GM21576 (cell line): ENCODE data around the gene HELZ2.
"Not testable (repeated sequence)": the region's sequence is repeated elsewhere in the genome, so short reads cannot be mapped to it uniquely, and the experiment has no call there.

Source experiments
- ATAC-seq: cut with Tn5 transposase; IDR thresholded peaks from one replicate; pipeline ENCODE4 v1.9.1; 2021; ENCODE audit warnings: mild to moderate bottlenecking, moderate library complexity; ENCODE audit not compliant: unreplicated experiment

The HELZ2 gene, protein sequence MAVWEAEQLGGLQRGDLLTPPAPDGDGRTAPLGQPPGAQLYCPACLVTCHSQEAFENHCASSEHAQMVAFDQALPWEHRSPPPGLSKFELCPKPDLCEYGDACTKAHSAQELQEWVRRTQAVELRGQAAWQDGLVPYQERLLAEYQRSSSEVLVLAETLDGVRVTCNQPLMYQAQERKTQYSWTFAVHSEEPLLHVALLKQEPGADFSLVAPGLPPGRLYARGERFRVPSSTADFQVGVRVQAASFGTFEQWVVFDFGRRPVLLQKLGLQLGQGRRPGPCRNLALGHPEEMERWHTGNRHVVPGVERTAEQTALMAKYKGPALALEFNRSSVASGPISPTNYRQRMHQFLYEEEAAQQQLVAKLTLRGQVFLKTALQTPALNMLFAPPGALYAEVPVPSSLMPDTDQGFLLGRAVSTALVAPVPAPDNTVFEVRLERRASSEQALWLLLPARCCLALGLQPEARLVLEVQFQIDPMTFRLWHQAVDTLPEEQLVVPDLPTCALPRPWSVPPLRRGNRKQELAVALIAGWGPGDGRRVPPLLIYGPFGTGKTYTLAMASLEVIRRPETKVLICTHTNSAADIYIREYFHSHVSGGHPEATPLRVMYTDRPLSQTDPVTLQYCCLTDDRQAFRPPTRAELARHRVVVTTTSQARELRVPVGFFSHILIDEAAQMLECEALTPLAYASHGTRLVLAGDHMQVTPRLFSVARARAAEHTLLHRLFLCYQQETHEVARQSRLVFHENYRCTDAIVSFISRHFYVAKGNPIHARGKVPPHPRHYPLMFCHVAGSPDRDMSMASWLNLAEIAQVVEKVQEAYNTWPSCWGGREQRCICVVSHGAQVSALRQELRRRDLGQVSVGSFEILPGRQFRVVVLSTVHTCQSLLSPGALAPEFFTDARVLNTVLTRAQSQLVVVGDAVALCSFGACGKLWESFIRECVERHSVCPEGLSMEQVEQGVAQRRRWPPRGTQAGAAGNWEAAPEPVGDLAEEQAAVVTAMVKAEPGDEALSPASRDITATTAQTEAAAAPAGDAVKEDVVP (N-terminal part only)

DNA sequence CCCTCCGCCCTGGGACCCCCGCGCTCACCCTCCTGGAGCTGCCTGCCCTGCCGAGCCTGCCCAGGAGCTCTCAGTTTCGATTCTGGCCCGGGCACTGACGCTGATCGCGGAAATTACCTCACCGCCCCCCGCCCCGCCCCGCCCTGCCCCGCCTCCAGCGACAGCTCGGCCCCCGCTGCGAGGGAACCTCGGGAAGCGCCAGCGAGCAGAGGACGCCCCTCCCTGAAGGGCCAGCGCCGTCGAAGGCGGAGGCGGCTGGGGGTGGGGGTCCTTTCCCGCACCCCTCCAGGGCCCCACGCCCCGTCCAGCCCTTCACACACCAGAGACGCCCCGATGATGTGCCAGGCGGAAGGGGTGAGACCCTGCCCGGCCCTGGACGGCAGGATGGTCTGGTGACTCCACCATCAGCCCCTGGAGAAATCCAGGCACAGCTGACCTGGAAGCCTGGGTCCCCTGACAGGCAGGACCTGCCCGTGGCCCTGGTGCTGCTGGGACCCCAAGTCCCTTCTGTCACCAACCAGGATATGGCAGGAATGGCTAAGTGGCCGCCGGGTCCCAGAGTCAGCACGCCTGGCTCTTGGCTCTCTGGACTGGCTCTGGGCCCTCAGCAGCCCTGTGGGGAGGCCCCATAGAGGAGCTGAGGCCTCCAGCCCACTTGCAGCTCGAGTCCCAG lies at the start of gene HELZ2:
HELZ2 (minus strand) TSS at position 84 of the 673 bp plus-strand sequence. CDS start 1,854 bp downstream, outside the sequence.
- ATAC-seq: no peak

DNA sequence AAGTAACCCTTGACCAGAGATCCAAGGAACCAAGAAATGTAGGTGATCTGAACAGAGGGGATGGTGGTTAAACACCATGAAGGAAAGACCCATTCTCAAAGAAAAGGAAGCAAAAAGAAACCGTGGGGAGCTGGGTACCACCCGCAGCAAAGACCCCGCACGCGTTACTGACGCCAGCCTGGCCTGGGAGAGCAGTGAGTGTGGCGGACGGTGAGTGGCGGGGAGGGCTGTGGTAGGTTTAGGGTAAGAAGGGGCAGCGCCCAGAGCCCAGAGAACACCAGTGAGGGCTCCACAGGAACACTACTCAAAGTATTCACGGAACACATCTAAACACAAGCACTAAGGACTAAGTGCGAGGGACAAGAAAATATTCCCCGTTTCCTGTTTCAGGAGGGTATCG lies 48.7 kb upstream of the HELZ2 start:
- ATAC-seq: no peak

DNA sequence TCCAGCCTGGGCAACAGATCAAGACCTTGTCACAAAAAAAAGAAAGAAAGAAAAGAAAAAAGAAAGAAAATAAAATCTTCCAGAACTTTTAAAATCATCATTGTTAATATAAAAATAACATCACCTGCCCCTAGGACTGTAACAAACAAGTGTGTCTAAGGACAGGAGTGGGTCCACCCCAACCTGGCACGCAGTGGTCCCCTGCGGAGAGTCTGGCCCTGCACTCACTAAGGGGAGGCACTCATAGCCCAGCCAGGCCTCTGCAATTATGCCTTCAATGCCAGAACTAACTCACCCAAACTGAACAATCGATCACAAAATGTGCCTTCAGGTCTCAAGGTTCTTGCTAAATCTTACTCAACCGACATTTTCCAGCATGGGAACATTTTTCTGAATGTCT lies 48.1 kb upstream of the HELZ2 start:
- no peak for ATAC-seq

DNA sequence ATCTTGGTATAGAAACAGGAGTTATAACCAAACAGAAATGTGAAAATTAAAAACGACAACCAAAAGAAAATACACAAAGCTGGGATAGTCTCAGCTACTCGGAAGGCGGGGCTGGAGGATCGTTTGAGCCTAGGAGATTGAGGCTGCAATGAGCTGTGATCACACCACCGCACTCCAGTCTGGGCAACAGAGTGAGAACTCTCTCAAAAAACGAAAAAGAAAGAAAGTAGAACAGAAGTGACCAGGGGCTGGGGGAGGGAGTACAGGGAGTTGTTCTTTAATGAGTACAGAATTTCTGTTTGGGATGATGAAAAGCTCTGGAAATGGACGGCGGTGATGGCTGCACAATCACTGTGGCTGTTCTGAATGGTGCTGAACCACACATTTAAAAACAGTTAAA lies 47.0 kb upstream of the HELZ2 start:
- no peak for ATAC-seq

DNA sequence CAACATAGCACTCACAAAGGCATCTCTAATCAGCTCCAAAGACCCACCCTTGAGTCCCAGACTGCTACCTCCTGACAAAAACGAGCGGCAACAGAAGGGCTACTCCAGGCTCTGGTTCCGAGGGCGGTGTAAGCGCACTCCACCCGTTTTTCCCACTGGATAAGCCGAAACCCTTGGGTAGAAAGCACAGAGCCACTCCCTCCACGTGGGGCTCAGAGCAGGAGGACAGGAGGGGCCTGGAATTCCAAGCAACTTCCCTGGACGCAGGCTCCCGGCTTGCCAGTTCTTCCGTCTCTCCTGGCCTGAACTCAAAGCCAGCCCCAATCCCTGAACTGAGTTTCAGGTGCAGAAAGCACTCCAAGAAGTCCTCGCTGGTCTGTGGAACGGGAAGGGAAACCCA lies 45.5 kb upstream of the HELZ2 start:
- no peak for ATAC-seq

DNA sequence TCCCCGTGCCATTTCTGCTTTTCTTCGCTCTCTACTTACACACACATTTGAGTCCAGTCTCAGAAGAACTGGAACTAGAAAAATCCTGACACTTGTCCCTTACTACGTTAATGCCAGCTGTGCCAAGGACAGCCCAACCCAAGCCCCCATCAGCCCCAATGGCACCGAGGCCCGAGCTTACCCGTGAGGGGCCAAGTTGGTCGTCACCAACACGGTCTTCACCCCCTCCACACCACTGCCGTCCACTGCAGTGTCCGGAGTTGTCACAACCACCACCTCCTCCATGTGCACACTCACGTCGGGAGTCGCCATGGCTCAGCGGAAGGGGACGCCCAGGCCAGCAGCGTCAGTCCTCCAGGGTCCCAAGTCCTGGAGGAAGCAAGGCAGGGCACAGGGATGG lies 45.0 kb upstream of the HELZ2 start:
- ATAC-seq: no peak

DNA sequence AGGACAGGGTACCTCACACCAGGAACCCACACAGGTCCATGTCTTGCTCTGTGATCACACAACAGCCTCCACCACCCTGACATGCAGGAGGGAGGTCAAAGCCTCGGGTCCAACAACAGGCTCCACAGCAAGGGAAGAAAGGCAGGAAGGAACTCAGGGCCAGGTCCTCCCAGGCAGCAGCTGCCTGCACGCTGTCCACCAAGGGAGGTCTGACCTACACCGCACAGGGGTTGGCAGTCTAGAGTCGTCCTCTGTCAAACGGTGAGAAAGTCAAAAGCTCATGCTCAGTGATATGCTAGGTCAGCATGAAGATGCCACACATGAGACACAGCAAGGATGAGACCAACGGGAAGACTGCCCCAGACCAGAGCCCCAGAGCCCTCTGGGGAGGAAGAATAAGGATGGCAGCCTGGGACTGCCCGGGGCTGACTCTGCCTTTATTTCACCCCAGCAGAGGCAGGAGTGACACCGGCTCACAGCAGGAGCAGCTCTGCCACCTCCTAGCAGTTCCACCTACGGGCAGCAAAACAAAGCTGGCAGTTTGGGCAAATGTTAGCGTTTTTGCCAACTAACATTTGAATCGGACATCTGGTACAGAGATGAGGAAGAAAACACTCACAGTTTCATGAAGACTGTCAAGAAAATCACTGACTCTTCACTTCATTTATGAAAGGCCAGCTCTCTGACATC lies 44.4 kb upstream of the HELZ2 start:
- no peak for ATAC-seq

DNA sequence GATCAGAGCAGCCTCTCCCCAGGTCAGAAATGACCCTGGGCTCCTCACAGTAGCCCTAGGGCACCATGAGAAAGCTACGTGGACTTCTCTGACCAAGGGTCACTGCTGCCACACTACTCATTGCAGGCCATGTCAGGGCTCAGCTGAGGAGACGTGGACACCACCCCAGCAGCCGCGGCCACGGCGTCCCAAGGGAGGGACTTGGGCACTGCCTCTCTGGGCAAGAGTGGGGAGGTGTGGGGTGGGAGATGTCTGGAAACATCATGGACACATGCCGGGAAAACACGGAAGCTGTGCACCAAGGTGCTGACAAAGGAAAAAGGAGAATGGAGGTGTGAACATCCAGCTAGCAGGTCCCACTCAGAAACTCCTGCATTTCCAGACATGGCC lies 43.8 kb upstream of the HELZ2 start:
- no peak for ATAC-seq

DNA sequence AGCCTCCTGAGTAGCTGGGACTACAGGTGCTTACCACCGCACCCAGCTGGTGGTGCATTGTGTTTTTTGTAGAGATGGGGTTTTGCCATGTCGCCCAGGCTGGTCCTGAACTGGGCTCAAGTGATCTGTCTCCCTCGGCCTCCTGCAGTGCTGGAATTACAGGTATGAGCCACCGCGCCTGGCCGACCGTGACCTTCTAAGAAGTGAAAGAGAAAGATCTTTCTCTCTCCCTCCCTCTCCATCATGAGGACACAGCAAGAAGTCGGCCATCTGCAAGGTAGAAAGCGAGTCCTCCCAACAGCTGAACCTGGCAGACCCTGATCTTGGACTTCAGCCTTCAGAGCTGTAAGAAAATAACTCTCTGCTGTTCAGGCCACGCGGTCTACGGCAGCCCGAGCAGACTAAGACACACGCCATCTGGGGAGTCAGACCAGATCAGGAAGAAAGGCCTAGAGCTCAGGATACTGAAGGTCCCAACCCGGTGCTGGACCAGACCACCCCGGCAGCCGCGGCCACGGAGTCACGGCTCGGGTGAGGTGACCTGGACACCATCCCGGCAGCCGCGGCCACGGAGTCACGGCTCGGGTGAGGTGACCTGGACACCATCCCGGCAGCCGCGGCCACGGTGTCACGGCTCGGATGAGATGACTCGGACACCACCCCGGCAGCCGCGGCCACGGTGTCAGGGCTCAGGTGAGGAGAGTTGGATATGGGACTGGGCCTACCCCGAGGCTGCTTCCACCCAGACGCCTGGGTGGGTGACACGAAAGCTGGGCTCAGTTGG lies 43.2 kb upstream of the HELZ2 start:
- ATAC-seq: no peak

DNA sequence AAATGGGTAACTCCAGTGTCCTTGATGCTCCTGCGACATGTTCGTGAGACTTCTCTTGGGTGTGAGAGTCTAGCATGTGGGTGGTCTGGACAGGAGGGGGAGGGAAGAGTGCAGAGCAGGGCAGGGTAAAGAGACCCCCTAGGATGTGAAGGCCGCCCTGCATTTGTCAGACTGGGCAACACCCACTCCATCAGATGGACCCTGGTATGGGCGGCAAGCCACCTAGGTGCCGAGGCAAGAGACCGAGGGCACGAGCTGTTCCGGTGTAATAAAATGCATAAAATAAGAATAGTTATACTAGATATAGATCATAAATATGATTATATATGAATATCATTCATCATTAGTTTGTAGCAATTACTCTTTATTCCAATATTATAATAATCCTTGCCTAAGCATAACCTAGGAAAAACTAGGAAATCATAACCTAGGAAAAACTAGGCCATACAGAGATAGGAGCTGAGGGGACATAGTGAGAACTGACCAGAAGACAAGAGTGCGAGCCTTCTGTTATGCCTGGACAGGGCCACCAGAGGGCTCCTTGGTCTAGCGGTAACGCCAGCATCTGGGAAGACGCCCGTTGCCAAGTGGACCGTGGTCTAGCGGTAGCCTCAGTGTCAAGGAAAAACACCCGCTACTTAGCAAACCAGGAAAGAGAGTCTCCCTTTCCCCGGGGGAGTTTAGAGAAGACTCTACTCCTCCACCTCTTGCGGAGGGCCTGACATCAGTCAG lies 40.0 kb upstream of the HELZ2 start:
- not testable (repeated sequence) for ATAC-seq

DNA sequence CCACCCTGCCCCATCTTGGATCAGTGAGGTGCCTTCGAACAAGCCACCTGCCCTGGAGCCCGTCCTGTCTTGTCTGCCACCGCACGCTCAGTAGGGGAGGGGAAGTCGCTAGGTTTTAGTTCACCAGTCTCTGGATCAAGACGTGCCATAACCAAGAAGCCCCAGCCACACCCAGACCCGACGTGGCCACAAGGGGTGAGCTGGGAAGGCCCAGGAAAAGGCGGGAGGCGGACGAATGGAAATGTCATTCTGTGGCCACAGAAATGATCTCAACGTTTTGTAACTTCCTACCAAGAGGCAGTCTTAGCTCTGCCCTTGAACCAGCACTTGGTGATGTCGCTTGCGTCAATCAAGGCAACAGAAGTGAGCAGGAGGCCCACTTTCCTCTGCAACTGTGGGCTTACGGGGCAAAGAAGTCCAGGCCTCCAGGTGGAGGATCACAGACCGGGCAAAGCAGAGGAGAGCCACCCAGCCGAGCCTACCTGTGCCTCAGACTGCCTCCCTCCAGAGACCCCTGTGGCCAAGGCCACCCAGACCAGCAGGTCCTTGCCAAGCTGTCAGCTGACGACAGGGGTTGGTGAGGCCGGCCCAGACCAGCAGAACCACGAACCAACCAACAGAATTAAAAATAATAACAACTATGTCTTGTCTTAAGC lies 38.4 kb upstream of the HELZ2 start:
- no peak for ATAC-seq

DNA sequence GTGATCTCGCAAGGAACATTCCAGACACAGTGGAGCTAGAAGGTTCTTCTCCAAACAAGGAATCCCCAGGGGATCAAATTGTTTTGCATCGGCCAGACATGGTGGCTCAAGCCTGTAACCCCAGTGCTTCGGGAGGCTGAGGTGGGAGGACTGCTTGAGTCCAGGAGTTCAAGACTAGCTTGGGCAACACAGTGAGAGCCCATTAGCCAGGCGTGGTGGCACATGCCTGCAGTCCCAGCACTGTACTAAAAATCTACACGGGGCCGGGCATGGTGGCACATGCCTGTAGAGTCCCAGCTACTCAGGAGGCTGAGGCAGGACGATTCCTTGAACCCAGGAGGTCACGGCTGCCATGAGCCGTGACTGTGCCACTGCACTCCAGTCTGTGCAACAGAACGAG lies 37.6 kb upstream of the HELZ2 start:
- ATAC-seq: no peak

DNA sequence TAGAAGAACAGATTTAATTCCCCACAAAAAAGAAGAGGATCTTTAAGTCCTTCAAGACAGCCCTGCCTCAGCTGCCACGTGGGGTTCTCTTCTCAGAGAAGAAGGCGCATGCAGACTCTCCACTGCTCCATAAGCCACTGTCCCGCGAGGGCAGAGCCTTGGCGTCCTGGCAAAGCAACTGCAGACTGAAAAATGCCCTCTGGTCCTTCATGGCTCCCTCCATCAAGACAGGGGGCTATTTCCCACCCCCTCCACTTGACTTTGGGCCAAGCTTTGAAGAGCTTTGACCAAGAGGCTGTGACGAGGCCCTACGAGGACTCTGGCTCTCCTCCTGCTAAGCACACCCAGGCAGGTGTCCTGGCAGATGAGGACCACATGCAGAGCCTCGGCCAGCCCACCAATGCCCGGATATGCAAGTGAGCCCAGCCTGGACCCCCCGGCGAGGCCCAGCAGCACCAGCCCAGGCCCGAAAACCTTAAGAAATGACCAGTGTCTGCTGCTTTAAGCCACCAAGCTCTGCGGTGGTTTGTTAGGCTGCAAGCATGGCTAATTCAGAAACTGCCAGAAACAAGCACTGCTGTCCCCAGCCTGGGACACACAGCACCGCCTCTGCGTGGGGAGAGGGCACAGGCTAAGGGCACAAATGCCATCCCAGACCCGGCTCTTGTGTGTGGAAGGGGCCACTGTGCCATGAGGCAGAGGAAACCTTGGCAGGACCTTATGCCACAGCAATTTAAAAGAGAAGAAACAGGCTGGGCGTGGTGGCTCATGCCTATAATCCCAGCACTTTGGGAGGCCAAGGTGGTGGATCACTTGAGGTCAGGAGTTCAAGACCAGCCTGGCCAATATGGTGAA lies 36.8 kb upstream of the HELZ2 start:
- ATAC-seq: no peak

DNA sequence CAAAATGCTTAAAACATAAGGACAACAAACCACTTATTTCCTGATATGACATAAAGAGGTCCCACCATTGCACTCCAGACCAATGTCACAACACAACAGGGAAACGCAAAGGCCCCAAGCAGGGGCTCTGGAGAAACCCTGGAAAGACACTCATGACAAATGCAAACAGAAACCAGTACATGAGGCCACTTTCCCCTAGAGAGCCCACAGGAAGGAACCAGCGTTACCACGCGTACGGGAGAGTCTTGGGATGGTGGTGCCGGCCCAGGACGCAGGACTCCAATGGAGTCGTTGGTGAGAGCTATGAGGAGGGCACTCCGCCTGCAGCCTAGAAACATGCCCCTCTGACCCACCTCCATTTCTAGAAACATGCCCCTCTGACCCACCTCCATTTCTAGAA lies 32.6 kb upstream of the HELZ2 start:
- no peak for ATAC-seq

DNA sequence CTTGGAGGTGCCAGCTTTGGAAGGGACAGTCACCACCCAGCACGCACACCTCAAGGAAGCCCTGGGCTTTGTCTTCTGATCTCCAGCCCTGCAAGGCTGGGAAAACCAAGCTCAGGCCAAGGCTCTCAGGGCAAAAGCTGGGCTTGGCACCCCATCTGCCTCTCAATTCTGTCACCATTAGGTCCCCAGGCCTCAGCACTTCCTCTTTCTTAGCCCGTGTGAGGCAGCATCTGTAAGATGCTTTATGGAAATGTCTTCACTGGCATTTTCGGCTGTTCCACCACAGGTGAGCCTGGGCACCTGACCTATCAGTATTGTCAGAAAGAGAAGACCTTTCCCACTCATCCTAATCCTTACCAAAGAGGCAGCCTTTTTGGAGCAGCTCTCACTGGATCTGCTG lies 28.3 kb upstream of the HELZ2 start:
- ATAC-seq: no peak

DNA sequence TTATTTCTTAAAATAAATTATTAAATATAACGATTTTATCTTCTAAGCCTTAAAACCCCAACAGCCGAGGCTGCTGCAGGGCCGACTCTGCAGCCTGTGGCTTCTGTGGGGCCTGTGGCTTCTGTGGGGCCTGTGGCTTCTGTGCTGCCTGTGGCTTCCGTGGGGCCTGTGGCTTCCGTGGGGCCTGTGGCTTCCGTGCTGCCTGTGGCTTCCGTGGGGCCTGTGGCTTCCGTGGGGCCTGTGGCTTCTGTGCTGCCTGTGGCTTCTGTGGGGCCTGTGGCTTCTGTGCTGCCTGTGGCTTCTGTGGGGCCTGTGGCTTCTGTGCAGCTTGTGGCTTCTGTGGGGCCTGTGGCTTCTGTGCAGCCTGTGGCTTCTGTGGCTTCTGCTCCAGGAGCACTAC lies 27.6 kb upstream of the HELZ2 start:
- ATAC-seq: not testable (repeated sequence)

DNA sequence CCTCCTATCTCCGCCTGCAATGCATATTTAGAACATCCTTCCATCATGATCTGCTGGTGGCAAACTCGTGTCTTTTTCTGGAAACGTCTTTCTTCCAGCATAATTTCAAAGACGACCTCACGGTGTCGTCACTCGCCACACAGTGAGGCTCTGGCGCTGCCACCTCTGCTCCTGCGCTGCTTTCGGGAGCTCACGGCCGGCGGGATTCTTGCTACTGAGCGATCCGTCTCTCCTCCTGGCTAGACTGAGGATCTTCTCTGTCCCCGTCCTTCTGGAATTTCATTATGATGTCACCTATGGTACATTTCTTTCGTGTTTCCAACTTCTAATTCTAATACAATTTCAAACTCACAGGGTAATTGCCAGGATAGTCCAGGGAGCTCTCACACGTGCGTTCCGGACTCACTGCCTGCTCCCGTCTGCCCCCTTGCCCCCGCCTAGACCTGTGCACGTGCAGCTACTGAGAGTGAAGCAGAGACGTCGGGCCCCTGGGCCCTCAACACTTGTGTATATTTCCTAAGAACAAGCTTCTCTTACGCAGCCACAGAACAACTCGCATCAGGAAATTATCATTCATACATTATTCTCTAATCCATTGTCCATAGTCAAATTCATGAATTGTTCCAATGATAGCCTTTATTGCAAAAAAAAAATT lies 25.5 kb upstream of the HELZ2 start:
- ATAC-seq: no peak
